HG03558 (cell line): ENCODE data around the gene KCNQ1.

Experiments used
- ATAC-seq: cut with Tn5 transposase; IDR thresholded peaks from one replicate; pipeline ENCODE4 v1.9.1; 2021; ENCODE audit warnings: moderate number of reproducible peaks; ENCODE audit not compliant: unreplicated experiment; ENCODE audit errors: extremely low read depth

KCNQ1 gene

DNA sequence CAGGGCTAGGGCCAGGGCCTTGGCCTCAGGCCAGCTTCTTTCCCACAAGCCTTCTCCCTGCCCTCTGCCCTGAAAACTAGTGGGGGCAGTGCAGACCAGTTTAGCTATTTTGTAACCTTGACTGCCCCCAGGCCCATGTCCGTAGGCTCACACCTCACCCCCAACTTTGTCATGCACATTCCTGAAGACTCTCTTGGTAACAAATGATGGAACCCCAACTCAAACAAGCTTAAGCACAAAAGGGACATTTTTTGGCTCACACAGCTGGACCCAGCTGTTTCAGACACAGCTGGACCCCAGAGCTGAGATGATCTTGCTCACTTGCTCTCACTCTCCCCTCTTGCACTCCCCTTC is 208.4 kb downstream of the KCNQ1 start:
- ATAC-seq: no peak

DNA sequence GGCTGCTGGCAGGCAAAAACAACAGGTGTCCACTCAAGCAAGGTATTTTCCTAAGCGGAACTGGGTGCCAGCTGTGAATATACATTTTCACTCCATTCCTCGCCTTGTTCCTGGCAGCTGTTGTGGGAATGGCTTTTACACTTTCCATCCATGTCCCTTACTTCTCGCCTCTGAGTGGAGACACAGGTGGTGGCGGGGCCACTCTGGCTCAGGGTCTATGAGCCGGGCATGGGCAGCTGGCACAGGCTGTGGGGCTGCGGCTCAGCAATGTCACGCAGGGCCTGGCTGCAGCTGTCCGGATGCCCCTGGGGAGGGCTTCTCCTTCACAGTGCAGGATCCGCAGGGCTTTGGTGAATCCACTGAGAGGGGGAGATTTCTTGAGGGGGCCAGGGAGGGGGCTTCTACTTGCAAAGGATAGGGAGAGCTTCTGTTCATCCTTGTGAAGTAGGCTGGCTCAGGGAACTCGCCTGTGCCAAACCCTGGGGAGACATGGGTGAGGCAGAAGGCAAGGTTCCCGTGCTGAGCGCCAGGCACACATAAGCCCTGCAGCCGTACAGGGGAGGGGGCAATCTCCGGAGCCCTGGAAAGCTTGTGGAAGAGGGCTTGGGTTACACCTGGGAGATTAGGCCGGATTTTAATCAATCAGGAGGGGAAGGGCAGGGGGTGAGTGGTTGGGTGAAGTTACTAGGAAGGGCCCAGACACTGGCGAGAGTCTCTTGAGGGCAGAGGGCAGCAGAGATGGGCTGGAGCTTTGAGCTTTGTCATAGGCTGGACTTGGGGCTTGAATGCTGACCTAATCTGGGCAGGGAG is 209.3 kb downstream of the KCNQ1 start:
- ATAC-seq: no peak

DNA sequence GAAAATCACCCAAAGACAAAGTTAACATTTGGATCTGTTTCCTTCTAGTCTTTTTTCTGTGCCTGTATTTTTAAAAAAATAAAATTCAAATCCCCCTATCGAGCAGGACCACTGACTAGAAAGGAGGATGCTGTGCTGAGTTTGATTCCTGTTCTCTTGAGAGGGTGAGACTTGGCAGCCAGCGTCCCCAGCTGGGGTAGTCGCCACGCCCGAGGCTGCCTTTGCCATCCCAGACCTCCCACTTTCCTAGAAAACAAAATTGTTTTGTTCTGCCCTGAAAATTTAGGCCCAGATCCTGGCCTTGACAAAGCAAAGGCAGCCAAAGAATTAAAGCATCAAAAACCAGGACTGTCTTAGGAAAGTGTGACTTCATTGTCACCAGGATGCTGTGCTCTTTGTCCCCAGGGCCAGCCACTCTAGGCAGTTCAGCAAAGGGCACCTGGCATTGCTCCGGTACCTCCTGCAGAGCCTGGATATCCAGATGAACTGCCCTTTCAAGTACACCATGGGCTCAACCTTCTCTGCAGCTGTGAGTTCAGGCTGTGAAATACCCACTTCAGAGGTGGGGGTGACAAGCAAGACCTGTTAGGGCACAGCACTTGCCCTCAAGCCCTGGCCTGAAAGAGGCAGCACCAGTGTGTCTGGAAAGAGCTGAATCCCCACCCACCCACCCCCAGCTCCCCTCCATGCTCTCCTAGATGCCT is 210.4 kb downstream of the KCNQ1 start:
- no peak for ATAC-seq

DNA sequence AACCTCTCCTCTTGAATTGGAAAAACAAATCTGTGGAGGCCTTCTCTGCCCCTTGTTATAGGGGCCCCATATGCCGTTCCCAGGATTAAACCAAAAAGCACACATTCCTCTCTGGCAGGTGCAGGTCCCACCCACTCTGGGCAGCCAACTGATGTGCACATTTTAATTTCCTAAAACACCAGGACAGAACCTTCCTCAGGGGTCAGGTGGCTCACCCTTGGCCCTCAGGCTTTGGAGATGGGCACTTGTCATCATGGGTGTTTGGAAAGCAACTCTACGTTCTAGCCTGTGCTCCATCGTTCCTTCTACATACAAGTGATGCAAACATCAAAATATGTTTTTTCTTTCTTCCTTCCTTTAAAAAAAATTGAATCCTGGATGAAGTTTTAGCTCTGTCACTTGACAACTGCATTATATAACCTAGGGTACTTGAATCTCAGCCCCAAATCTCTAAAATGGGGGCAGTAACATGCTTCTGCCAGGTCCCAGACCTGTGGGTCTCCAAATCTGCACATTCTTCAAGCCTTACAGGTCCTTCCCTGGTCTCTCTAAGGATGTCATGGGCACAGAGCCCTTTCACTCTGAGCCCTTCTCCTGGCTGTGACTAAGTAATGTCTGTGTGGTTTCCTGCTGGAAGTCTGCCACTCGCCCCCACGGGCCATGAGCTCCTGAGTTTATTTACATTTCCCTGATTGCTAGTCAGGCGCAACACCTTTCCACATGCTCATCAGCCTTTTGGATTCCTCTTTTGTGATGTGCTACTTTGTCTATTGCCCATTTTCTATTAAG is 211.2 kb downstream of the KCNQ1 start:
- no peak for ATAC-seq

DNA sequence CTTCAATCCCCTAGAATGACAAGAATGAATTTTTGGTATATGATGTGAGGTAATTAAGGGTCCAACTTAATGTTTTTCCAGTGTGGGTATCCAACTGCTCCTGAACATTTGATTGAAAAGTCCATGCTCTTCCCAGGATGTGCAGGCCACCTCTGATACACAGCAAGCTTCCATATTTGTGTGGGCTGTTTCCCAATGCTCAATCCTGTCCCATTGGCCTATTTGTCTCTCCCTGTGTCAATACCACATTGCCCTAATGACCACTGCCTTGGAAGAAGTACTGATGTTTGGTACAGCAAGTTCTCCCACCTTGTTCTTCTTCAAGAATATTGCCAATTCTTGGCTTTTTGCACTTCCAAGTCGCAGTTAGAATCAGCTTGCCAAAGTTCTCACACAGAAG is 212.1 kb downstream of the KCNQ1 start:
- no peak for ATAC-seq

DNA sequence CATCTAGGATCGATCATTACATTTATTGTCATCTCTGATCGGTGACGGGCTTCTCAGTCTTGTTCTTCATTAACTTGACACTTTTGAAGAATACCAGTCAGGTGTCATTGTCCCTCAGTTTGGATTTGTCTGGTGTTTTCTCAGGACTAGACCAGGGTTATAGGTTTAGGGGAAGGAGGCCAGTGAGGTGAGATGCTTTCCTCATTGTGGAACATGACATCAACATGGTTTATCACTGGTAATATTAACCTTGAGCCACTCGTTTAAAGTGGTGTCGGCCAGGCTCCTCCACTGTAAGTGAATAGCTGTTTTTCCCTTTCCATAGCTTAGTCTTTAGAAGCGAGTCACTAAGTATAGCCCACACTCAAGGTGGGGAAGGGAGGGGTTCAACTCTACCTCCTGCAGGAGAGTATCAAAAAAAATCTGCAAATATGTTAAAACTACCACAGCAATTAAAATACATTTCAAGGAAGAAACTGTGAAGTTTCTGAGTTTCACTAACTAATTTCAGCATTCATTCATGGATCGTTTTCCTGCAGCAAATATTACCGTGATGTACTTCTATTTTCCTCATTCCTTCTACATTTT is 213.0 kb downstream of the KCNQ1 start:
- no peak for ATAC-seq

DNA sequence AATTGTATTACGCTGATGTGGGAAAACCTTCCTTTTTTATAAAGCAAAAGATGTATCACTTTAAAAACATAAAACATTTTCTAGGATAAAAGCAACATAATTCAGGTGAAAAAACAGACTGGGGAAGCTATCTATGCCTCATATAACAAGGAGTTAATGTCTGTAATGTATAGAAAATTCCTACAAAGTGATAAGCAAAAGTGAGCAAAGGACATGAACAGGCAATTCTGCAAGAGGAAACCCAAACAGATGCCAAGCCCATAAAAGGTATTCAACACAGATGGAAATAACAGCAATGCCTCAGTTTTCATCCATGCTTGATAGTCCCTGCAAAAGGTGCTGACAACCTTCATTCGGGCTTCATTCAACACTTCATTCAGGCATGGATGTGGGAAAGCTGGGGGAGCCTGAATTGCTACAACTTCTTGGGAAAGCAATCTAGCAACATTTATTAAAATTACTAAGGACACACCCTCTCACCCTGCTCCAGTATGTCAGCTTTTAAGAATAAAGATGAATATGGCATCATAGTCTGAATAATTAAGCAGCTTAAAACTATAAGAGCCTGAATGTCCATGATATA is 215.6 kb downstream of the KCNQ1 start:
- ATAC-seq: no peak

DNA sequence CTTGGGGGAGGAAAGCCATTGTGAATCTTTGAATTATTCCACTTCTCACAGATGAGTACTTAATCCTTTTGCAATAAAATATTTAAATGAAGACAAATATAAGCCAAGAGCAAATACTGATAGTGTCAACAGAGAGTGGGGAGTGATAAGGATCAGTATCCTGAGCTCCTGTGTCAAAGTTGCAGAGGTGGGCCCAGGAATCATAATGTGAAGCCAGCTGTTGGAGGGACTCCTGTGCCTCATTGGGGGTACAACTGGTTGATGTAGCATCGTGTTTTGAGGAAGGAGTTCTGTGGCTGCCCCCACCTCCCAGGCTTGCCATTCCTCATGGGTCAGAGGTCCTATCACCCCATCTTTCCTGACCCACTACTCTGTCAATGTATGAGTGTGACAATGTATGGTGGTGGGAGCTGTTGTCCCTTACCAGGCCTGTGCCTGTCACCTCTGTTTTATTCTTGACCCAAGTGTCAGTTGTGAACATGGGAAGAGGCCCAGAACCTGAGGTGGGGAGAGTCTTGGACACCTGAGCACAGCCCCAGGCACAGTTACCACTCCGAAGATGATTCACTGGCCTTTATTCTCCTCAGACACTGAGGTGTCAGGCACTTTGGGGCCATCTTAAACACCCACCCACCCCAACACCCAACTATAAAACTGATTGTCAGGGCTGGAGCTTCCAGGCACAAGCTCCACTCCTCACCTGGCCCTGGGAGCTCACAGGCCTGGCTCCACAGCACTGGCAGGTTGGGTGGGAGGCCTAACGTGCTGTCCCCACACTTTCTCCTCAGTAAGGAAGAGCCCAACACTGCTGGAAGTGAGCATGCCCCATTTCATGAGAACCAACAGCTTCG is 216.6 kb downstream of the KCNQ1 start:
- no peak for ATAC-seq

DNA sequence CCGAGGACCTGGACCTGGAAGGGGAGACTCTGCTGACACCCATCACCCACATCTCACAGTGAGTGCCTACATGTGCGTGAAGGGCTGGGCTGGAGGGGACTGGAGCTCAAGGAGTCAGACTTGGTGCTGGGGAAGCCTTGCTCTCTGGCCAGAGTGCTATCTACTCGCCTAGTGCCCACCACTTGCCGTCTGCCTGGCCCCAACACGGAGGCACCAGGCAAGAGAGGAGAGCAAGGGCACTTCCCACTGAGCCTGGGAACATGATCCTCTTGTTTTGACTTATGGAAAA is 217.2 kb downstream of the KCNQ1 start:
- no peak for ATAC-seq

DNA sequence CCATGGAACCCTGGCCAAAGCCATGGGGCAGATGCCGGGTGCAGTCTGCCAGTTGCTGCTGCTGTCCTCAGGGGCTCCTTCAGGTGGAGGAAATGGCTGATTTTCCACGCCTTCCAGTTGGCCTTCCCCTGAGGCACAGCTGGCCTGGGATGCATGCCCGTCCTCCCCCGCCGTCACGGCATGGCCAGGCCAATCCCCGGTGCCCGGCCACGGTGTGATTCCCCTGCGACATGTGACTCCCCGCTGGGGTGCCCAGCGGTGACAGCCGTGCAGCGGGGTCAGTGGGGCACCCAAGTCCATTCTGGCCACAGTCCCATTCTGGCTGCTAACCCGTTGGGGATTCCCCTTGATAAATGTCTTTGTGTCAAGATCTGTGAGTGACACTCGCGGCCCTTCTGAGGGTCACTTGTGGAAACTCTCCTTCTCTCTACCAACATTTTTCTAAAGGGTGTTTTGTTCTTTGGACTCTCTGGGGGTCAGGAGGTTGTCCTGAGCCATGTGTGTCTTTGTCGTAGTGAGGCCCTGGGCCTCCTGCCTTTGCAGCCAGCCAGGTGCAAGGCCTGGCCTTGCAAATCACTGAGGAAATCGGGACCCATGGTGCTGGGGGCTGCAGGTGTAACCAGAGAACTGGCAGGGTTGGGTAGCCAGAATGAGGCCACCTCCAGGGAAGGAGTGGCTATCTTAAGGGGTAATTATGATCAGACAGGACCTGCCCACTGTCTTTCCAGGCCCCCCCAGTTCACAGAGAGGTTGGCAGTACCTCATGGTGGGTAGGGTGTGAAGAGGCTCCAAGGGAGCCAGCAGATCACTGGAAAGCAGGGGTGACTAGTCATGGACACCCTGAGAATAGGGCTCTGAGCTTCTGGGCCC is 217.9 kb downstream of the KCNQ1 start:
- no peak for ATAC-seq

DNA sequence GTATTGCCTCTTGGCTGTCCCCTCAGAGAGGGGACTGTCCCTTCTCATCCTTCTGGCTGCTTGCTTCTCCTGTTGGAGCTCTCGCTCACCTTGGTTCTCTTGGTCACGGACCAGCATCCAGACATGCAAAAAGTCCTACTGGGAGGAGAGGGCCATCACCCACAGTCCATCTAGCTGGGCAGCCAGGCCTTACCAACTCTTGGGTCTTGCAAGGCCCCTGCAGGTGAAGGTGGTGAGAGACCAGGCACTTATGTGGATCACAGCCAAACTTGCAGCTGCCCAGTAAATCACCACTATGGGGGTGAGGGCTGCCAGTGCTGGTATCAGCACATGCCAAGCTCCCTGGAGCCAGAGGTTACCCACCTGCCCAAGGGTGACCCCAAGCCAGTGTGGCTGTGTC is 218.7 kb downstream of the KCNQ1 start:
- no peak for ATAC-seq

DNA sequence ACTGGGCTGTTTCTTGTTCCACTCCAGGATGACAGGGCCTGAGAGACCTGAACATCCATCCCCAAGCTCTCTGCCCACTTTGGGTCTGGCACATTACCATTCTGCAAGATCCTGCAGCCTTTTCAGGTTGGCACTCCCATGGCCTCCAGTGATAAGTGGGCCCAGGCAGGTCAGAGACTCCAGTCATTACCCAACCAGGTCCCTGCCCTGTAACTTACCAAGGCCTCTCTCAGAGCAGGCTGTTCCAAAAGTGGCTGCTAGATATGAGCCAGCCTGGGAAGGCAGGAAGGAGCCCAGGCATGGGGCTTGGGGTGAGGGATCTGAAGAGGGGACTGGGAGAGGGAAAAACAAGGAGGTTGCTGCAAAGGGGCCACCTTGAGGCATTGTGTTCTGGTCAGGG is 219.1 kb downstream of the KCNQ1 start:
- no peak for ATAC-seq

DNA sequence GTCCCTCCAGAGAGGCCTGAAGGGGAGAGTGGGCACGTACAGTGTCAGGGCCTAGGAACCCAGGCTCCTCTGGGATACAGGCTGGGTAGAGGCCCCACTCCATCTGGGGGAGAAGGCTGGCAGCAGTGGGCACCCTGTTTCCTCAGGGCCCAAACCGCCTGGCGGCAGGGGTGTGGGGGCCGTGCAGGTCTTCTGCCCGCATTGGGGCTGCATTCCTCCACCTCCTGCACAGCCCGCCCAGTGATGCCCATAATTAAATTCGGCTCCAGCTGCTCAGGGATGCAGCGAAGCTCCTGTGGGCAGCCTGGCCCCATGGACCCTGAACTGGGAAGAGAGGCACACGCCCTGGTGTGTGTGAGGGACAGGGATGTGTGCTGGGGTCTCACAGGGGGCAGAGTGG is 219.6 kb downstream of the KCNQ1 start:
- ATAC-seq: no peak

DNA sequence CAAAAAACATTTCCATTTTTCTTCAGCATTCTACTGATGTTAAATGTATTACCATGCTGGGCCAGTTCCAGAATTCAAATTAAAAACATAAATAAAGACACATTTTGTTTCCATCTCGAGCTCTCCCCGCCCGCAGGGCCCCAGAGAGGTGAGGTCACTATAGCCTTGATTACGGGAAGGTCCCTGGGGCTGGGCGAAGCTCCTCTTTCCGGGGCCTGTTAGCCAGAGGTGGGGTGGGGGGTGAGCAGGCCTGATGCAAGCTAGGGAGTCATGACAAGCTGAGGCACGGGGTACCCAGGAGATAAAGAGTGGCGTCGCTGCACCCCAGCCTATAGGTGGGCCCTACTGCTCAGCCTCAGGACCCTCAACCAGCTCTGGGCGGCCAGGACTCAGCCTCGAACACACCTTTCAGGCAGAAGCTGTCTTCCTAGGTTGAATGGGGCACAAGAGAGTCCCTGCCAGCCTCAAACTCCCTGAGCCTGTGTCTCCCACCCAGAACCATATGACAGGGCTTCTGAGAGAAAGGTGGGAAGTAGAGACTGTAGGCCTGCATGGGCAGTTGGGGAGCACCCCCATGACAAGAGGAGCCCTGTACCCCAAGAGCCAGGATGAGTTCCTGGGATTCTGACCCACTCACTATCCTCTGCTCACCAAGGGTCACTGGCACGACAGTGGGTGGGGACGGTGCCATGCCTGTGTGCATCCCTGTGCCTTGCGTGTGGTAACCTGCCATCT is 220.2 kb downstream of the KCNQ1 start:
- ATAC-seq: no peak

DNA sequence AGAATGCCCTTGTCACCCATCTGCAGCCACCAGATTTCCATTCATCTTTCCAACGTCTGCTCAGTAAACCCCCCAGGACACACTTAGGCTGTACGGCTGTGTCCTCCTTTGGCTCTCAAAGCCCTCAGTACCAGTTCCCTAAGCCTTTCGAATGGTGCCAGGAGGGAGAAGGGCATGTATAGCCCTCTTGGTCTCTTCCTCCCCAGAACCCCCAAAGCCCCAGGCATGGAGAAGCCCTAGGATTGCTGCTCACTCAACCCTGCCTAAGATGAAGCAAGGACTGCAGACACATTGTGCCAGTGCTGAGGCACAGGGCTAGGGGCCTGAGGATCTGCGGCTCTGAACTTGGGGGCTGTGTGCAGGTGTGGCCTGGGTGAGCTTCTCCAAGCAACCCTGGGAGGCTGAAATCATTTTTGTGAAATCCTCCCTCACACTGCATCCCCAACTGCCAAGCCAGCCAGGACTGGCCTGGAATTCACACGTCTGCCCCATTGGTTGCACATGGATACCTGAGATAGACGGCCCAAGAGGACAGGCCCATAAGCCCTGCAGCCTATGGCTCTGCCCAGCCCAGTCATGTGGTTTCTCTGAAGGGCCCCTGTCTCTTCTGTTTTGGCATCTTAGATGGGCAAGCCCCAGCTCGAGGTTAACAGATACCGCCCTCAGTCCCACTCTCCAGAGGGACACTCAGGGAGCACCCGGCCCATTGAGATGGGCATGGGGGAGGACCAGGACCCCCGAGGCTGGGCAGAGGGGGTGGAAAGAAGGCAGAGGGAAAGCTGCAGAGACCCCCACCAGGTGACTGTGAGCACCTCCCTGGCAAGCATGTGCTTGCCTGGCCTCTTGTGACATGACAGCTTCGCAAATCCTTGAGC is 221.0 kb downstream of the KCNQ1 start:
- no peak for ATAC-seq

DNA sequence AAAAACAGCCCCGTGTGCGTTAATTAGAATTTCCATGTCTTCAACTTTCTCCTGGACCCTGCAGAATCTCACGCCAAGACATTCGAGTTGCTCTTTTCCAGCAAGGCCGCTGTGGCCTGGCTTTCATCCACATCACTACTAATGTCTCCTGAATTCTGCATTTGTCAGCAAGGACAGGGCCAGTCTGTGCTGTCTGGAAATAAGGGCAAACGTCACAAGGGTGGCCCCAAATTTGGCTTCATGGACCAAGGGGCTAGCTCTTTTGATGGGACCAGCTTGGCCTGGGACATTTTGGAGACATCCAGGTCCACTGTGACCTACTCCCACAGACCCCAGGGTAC is 221.6 kb downstream of the KCNQ1 start:
- no peak for ATAC-seq

DNA sequence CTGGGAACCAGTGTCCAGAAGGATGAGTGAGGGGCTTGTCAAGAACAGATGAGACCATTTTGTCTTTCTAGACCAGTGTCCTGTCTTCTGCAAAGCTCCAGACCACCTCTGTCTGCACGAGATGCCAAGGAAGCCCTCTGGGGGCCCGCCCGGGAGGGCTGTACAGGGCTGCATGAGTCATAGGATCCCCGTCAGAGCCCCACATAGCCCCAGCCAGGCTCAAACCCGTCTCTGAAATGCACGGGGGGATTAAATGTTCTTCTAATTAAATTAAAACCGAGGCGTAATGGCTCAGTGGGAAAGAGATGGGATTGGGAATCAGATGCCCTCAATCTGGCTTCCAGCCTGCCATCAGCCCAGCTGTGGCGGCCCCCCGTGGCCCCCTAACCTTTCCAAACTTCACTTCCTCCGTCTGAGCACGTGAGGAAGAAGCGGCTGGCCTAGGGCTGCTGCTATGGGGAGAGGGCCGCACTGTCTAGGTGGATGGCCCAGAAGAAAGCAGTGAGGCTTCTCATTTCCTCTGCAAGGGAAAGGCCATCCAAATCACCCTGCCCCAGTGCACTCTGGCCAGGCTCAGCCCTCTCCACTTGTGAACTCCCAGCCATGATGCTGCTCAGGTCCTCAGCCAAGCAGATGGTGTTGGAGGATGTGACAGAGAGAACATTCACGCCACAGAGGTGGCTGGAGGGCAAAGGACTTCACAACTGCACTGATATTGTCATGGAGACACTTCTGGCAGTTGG is 222.2 kb downstream of the KCNQ1 start:
- ATAC-seq: no peak
